ENCODE data around the gene SYT17.

Gene SYT17

DNA sequence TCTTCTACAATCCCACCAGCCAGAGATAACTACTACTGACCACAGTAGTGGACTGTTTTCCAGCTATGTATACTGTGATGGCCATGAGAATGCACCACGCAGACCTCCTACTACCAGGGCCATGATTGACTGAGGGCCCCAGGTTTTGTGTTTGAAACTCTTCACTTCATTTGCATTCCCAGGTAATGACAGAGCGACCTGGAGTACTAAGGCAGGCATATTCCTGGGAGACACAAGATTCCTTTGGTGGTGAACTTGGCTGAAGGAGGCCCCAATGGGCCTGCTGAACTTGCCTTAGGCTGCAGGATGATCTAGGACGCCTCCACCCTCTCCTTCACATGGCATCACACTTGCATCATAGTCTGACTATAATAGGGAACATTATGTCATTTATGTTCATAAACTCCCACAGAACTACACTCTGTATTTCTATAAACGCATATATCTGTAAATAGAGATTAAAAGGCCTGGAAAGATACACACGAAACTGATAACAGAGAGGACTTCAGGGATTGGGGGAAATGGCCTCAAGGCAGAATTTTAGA, 147.9 kb downstream of the SYT17 start:
- H3K4me1 ChIP-seq (ENCODE audit: control insufficient read depth, low read length) = no peaks in the 10 kb centered on the region
- H3K9me2 ChIP-seq (replicated peaks; ENCODE audit: control insufficient read depth, low read length) = no peaks in the 10 kb centered on the region
- no peaks in the 10 kb centered on the region for H3K36me3 ChIP-seq (ENCODE audit: control insufficient read depth, low read length)
- H3K79me2 ChIP-seq (ENCODE audit: control insufficient read depth, low read length) = no peaks in the 10 kb centered on the region
- H3F3A ChIP-seq (ENCODE audit: control insufficient read depth, insufficient read depth) = no peaks in the 10 kb centered on the region
- no peaks in the 10 kb centered on the region for H4K20me1 ChIP-seq (ENCODE audit: control insufficient read depth, insufficient read depth, low read depth, low read length)
- TF ChIP-seq, protein P1, sequence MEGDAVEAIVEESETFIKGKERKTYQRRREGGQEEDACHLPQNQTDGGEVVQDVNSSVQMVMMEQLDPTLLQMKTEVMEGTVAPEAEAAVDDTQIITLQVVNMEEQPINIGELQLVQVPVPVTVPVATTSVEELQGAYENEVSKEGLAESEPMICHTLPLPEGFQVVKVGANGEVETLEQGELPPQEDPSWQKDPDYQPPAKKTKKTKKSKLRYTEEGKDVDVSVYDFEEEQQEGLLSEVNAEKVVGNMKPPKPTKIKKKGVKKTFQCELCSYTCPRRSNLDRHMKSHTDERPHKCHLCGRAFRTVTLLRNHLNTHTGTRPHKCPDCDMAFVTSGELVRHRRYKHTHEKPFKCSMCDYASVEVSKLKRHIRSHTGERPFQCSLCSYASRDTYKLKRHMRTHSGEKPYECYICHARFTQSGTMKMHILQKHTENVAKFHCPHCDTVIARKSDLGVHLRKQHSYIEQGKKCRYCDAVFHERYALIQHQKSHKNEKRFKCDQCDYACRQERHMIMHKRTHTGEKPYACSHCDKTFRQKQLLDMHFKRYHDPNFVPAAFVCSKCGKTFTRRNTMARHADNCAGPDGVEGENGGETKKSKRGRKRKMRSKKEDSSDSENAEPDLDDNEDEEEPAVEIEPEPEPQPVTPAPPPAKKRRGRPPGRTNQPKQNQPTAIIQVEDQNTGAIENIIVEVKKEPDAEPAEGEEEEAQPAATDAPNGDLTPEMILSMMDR (IDR thresholded peaks at IDR 0.05; ENCODE audit: low read depth, low read length, poor library complexity, severe bottlenecking) = no peak
- TF ChIP-seq EZH2phosphoT487 (IDR thresholded peaks at IDR 0.05; ENCODE audit: borderline replicate concordance, low read length) = no peak
- no peak overlapping the region for H3K4me2 ChIP-seq (ENCODE audit: low read length)
- no peaks in the 10 kb centered on the region for H3K27me3 ChIP-seq (ENCODE audit: control insufficient read depth, low read length)
- no peak overlapping the region for H3K27ac ChIP-seq (ENCODE audit: low read depth, low read length)
- no peaks in the 10 kb centered on the region for H3K9me3 ChIP-seq (ENCODE audit: control insufficient read depth, insufficient read depth, low read length)
- no peak overlapping the region for H3K4me3 ChIP-seq (ENCODE audit: low read length)

DNA sequence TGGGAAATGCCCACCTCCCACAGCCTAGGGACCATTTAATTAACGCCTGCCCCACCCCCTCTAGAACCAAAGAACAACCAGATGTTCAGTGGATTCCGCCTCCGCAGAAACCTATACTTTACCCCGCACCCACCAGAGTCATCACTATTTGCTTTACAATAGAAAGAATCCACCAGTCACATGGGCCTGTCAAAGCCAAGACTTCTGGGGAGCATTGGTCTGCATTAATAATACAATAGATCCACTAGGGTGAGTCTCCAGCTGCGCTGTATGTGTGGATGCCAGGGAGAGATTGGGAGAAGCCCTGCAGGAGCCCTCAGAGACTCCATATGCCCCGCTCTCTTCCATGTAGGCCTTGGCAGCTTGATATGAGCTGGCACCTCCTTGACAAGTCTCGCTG, 148.8 kb downstream of the SYT17 start:
- H3K4me3 ChIP-seq (ENCODE audit: low read length) = no peak overlapping the region
- no peak overlapping the region for H3K4me2 ChIP-seq (ENCODE audit: low read length)

More for the DNA sequence above, 148.8 kb downstream of the SYT17 start:
- H3K79me2 ChIP-seq (ENCODE audit: control insufficient read depth, low read length) = no peaks in the 10 kb centered on the region
- no peak overlapping the region for H3K27ac ChIP-seq (ENCODE audit: low read depth, low read length)
- H3K9me2 ChIP-seq (replicated peaks; ENCODE audit: control insufficient read depth, low read length) = no peaks in the 10 kb centered on the region
- H3K9me3 ChIP-seq (ENCODE audit: control insufficient read depth, insufficient read depth, low read length) = no peaks in the 10 kb centered on the region
- no peaks in the 10 kb centered on the region for H3F3A ChIP-seq (ENCODE audit: control insufficient read depth, insufficient read depth)
- no peaks in the 10 kb centered on the region for H3K36me3 ChIP-seq (ENCODE audit: control insufficient read depth, low read length)
- no peaks in the 10 kb centered on the region for H3K4me1 ChIP-seq (ENCODE audit: control insufficient read depth, low read length)
- H4K20me1 ChIP-seq (ENCODE audit: control insufficient read depth, insufficient read depth, low read depth, low read length) = no peaks in the 10 kb centered on the region
- TF ChIP-seq, protein P1 (IDR thresholded peaks at IDR 0.05; ENCODE audit: low read depth, low read length, poor library complexity, severe bottlenecking) = no peak
- TF ChIP-seq EZH2phosphoT487 (IDR thresholded peaks at IDR 0.05; ENCODE audit: borderline replicate concordance, low read length) = no peak
- H3K27me3 ChIP-seq (ENCODE audit: control insufficient read depth, low read length) = no peaks in the 10 kb centered on the region

All from DOHH2 (cell line).